Activated naive CD4-positive, alpha-beta T cell treated with anti-CD3 and anti-CD28 coated beads, Interleukin-2, amount 50 U/mL, for 24 hours (primary cell): ENCODE data around the gene LOXL1.

Source experiments
- H3K27ac Mint-ChIP-seq: one replicate; pipeline ENCODE4 v1.8.0; 2021; ENCODE audit warnings: mild to moderate bottlenecking, mixed read lengths
- H3K27me3 Mint-ChIP-seq: one replicate; pipeline ENCODE4 v1.8.0; 2021; ENCODE audit warnings: mixed read lengths
- H3K36me3 Mint-ChIP-seq: one replicate; pipeline ENCODE4 v1.8.0; 2021; ENCODE audit warnings: mixed read lengths
- H3K4me1 Mint-ChIP-seq: one replicate; pipeline ENCODE4 v1.8.0; 2021; ENCODE audit warnings: mixed read lengths
- H3K4me3 Mint-ChIP-seq: one replicate; pipeline ENCODE4 v1.8.0; 2021; ENCODE audit warnings: mild to moderate bottlenecking, mixed read lengths
- H3K9me3 Mint-ChIP-seq: one replicate; pipeline ENCODE4 v1.8.0; 2021; ENCODE audit warnings: mixed read lengths

LOXL1 gene

GRCh38 chr15:73984208-73984979, 58.1 kb downstream of the LOXL1 start:
- H3K27ac Mint-ChIP-seq = peak overlapping the region; percentile 77
- no peaks in the 10 kb centered on the region for H3K27me3 Mint-ChIP-seq
- peaks cover 3% of the 10 kb centered on the region for H3K36me3 Mint-ChIP-seq
- H3K9me3 Mint-ChIP-seq = no peaks in the 10 kb centered on the region
- H3K4me1 Mint-ChIP-seq = peaks cover 33% of the 10 kb centered on the region
- H3K4me3 Mint-ChIP-seq = no peak overlapping the region

GRCh38 chr15:73985101-73985873, 59.0 kb downstream of the LOXL1 start:
- H3K27me3 Mint-ChIP-seq = no peaks in the 10 kb centered on the region
- H3K36me3 Mint-ChIP-seq = peaks cover 3% of the 10 kb centered on the region
- H3K9me3 Mint-ChIP-seq = no peaks in the 10 kb centered on the region
- peaks cover 32% of the 10 kb centered on the region for H3K4me1 Mint-ChIP-seq
- no peak overlapping the region for H3K27ac Mint-ChIP-seq
- no peak overlapping the region for H3K4me3 Mint-ChIP-seq

DNA sequence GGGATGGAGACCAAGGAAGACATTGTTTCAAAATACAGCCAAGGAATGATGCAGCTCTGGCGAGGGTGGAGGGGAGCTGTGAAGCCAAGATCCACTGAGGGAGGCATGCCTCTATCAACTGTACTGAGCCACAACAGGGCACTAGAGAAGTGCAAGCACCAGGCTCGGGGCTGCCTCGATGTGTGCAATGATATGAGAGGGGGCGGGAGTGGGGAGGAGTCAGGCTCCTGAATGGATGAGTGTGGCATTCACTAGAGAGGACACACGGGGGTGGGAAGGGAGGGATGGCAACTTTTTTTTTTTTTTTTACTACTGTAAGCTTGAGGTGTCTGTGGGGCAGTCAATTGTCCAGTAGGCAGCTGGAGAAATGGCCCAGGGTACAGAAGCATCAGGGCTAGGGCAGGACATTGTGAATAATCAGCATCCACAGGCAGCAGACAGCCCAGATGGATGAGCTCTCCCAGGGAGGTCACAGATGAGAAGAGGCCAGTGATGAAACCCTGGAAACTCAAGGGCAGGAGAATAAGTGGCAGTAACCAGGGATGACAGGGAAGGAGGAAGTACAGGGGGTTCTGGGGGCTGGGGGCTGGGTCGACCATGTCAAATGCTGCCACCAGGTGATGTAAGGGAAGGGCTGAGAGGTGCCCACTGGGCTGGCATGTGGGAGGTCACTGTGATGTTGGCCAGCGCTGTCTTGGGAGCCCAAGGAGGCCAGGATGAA, 60.0 kb downstream of the LOXL1 start:
- H3K27ac Mint-ChIP-seq = peak overlapping the region; percentile 43
- H3K4me1 Mint-ChIP-seq = peaks cover 29% of the 10 kb centered on the region
- H3K27me3 Mint-ChIP-seq = no peaks in the 10 kb centered on the region
- no peaks in the 10 kb centered on the region for H3K9me3 Mint-ChIP-seq
- peaks cover 3% of the 10 kb centered on the region for H3K36me3 Mint-ChIP-seq
- H3K4me3 Mint-ChIP-seq = no peak overlapping the region

- Mint-ChIP-seq H3K4me3 (no peak overlapping the region), H3K9me3 (no peaks in the 10 kb centered on the region), H3K36me3 (peaks cover 3% of the 10 kb centered on the region), H3K4me1 (peaks cover 26% of the 10 kb centered on the region), H3K27ac (peak overlapping the region; percentile 43), H3K27me3 (no peaks in the 10 kb centered on the region)
Observed at GRCh38 chr15:73986776-73987056, 60.5 kb downstream of the LOXL1 start.

GRCh38 chr15:73987250-73987649, 61.0 kb downstream of the LOXL1 start:
- peaks cover 3% of the 10 kb centered on the region for H3K36me3 Mint-ChIP-seq
- no peak overlapping the region for H3K27ac Mint-ChIP-seq
- peaks cover 21% of the 10 kb centered on the region for H3K4me1 Mint-ChIP-seq
- H3K9me3 Mint-ChIP-seq = no peaks in the 10 kb centered on the region
- no peak overlapping the region for H3K4me3 Mint-ChIP-seq
- no peaks in the 10 kb centered on the region for H3K27me3 Mint-ChIP-seq

- H3K27ac Mint-ChIP-seq = no peak overlapping the region
- H3K9me3 Mint-ChIP-seq = no peaks in the 10 kb centered on the region
- no peak overlapping the region for H3K4me3 Mint-ChIP-seq
Observed at GRCh38 chr15:73987681-73988444, 61.6 kb downstream of the LOXL1 start.

DNA sequence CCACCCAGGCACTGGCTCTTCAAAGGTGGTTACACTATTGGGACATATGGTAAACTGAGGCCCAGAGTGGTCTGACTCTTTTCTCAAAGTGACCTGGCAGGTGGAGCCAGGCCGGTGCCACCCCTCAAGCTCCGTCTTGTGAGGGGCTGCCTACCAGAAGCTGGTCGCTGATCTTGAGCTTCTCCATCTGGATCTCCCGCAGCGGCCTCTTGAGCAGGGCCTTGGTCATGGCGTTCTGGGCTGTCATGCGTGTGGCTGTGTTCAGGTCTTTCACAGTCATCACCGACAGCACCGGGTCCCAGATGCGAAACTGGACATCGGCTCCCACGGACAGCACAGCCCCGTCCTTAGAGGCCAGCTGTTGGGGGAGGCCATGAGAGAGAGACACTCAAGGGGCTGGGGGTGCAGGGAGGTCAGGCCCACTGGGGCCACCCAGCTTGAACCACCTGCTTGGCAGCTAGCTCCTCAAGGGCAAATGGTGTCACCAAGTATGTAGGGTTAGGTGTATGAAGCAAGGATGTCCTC, 62.2 kb downstream of the LOXL1 start:
- H3K9me3 Mint-ChIP-seq = no peaks in the 10 kb centered on the region
- peaks cover 3% of the 10 kb centered on the region for H3K36me3 Mint-ChIP-seq
- H3K27me3 Mint-ChIP-seq = no peaks in the 10 kb centered on the region
- H3K27ac Mint-ChIP-seq = no peak overlapping the region
- no peak overlapping the region for H3K4me3 Mint-ChIP-seq
- peaks cover 24% of the 10 kb centered on the region for H3K4me1 Mint-ChIP-seq

More at GRCh38 chr15:73987681-73988444, 61.6 kb downstream of the LOXL1 start:
- Mint-ChIP-seq H3K27me3 (no peaks in the 10 kb centered on the region), H3K4me1 (peaks cover 21% of the 10 kb centered on the region), H3K36me3 (peaks cover 3% of the 10 kb centered on the region)

DNA sequence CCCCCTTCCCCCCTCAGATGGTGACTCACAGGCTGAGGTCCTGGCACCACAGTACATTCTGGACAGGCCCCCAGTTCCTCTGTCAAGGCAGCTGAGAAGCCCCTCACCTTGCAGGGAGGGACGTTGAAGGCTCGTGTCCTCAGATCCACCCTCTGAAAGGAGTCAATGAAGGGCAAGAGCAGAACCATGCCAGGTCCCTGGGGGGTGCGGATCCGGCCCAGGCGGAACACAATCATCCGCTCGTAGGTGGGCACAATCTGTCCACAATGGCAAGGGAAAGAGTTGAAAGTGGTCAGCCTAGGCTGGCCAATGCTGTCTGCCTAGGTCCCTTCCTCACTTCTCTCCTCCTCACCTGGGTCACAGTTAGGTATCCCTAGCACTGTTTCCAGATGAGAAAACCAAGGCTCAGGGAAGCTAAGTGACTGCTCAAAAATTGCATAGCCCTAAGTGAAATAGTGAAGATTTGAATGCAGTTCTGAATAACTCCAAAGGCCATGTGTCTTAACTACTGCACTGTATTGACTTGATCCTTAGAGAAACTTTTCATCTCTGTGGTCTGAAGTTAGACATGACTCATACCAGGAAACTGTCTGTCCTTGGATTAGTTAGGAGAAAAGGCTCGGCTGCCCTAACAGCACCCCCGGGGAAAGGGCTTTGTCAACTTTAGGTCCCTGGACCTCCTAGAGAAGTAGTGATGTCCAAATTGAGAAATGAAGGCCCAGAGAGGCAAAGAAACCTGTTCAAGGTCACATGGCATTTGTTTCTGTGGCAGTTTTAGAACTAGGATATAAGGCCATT, 62.9 kb downstream of the LOXL1 start:
- Mint-ChIP-seq H3K4me3 (no peak overlapping the region), H3K9me3 (no peaks in the 10 kb centered on the region), H3K36me3 (peaks cover 2% of the 10 kb centered on the region), H3K4me1 (peaks cover 26% of the 10 kb centered on the region), H3K27ac (peak overlapping the region; percentile 1), H3K27me3 (no peaks in the 10 kb centered on the region)

GRCh38 chr15:73990250-73991005, 64.2 kb downstream of the LOXL1 start:
- H3K36me3 Mint-ChIP-seq = no peaks in the 10 kb centered on the region
- peak overlapping the region; percentile 86 for H3K4me3 Mint-ChIP-seq
- H3K27ac Mint-ChIP-seq = no peak overlapping the region
- no peaks in the 10 kb centered on the region for H3K27me3 Mint-ChIP-seq
- H3K9me3 Mint-ChIP-seq = no peaks in the 10 kb centered on the region
- peaks cover 29% of the 10 kb centered on the region for H3K4me1 Mint-ChIP-seq

DNA sequence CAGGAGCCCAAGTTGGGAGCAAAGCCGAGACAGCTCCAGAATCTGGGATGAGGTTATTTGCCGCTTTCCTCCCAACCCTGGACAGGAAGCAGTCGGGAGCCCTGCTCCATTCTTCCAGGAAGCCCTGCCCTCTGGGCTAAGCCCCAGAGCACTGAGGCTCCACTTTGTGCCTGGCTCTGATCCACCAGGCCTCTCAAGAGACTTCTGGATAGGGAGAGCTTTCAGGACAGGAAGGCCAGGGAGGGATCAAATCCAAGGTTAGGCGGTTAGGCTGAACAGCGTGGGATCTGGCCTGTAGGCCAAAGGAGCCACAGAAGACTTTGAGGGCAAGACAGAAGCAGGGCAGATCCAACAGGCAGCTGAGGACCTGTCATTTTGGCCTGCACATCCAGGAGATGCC, 65.0 kb downstream of the LOXL1 start:
- H3K36me3 Mint-ChIP-seq = no peaks in the 10 kb centered on the region
- no peak overlapping the region for H3K27ac Mint-ChIP-seq
- H3K9me3 Mint-ChIP-seq = no peaks in the 10 kb centered on the region
- no peaks in the 10 kb centered on the region for H3K27me3 Mint-ChIP-seq
- peaks cover 33% of the 10 kb centered on the region for H3K4me1 Mint-ChIP-seq
- peak overlapping the region; percentile 86 for H3K4me3 Mint-ChIP-seq

GRCh38 chr15:73991726-73992593, 65.7 kb downstream of the LOXL1 start, which contains the start of gene STOML1:
STOML1 (minus strand) TSS chr15:73992295; CDS start chr15:73992223, 72 bp downstream.
- Mint-ChIP-seq H3K9me3 (no peaks in the 10 kb centered on the region), H3K36me3 (no peaks in the 10 kb centered on the region), H3K4me3 (peak within 1 kb of the TSS; percentile 86), H3K27ac (peak within 1 kb of the TSS; percentile 79), H3K4me1 (peaks cover 40% of the 10 kb centered on the region), H3K27me3 (no peaks in the 10 kb centered on the region)

GRCh38 chr15:73992594-73992898, 66.3 kb downstream of the LOXL1 start:
- peaks cover 1% of the 10 kb centered on the region for H3K36me3 Mint-ChIP-seq
- no peaks in the 10 kb centered on the region for H3K27me3 Mint-ChIP-seq
- H3K4me1 Mint-ChIP-seq = peaks cover 46% of the 10 kb centered on the region
- peak overlapping the region; percentile 86 for H3K4me3 Mint-ChIP-seq
- H3K27ac Mint-ChIP-seq = peak overlapping the region; percentile 79
- H3K9me3 Mint-ChIP-seq = no peaks in the 10 kb centered on the region

GRCh38 chr15:73993211-73993994, 67.1 kb downstream of the LOXL1 start:
- peaks cover 53% of the 10 kb centered on the region for H3K4me1 Mint-ChIP-seq
- peaks cover 1% of the 10 kb centered on the region for H3K36me3 Mint-ChIP-seq
- no peaks in the 10 kb centered on the region for H3K27me3 Mint-ChIP-seq
- H3K4me3 Mint-ChIP-seq = peak overlapping the region; percentile 97
- no peaks in the 10 kb centered on the region for H3K9me3 Mint-ChIP-seq
- peak overlapping the region; percentile 95 for H3K27ac Mint-ChIP-seq
